ENCODE results near the gene ARHGAP6. TPM values are rescaled to one million over a fixed set of nuclear protein-coding genes. Genes with fewer than 3 reads are reported as not detected.

ARHGAP6 gene
- total and polyA plus RNA-seq, 2 donors (not counting 3 experiments of a cell fraction or from before 2014, with no cell fraction given), result 0.69 to 0.83 TPM

- no peaks in the 10 kb centered on the region for H4K20me1 ChIP-seq (replicated peaks; ENCODE audit: control insufficient read depth, extremely low read depth, insufficient read depth, low read length)
- DNase-seq (ENCODE audit: low read depth, low spot score) (no peak), FAIRE-seq (no peak)
- H3K4me3 ChIP-seq (replicated peaks in 1 of 3; ENCODE audit: insufficient read depth in 1 of 3, low read depth in 1 of 3, low read length in 3 of 3), result no peak overlapping the region
- no peaks in the 10 kb centered on the region for H3K36me3 ChIP-seq (ENCODE audit: control insufficient read depth in 2 of 2, extremely low read depth in 1 of 2, insufficient read depth in 2 of 2, low read length in 2 of 2)
- BruUV-seq (replicated peaks), result no TSS peak
- intact Hi-C loops (cut with micrococcal nuclease) (no loop called here), dilution Hi-C loops (cut with MboI; ENCODE audit: extremely low pct_ligation_motif_present, low sequenced_read_pairs) (no loop called here)
- no peak for TF ChIP-seq MAX (IDR thresholded peaks at IDR 0.05; ENCODE audit: insufficient read depth, insufficient read length)
- no peak overlapping the region for H3K4me2 ChIP-seq (ENCODE audit: insufficient read depth, low read length)
- POLR2A ChIA-PET, result no interaction called here
- no peak overlapping the region for H3K27ac ChIP-seq (ENCODE audit: insufficient read depth, low read depth, low read length)
- no peak overlapping the region for H2AFZ ChIP-seq (ENCODE audit: low read depth, low read length)
- no peaks in the 10 kb centered on the region for H3K9me3 ChIP-seq (replicated peaks; ENCODE audit: control insufficient read depth, insufficient read depth, low read length)
- CTCF ChIA-PET, result no interaction called here
- no peaks in the 10 kb centered on the region for H3K4me1 ChIP-seq (ENCODE audit: control insufficient read depth, extremely low read depth, insufficient read depth, low read length)
- H3K9ac ChIP-seq (replicated peaks; ENCODE audit: extremely low read depth, insufficient read depth, low read length), result no peak overlapping the region
- H3K27me3 ChIP-seq (ENCODE audit: control insufficient read depth in 2 of 2, insufficient read depth in 2 of 2, low read length in 2 of 2), result no peaks in the 10 kb centered on the region
- H3K79me2 ChIP-seq (ENCODE audit: control insufficient read depth, insufficient read depth, low read length), result no peaks in the 10 kb centered on the region
- no peaks in the 10 kb centered on the region for H3K9me1 ChIP-seq (replicated peaks; ENCODE audit: control insufficient read depth, extremely low read depth, insufficient read depth, low read length)
These were observed 469.2 kb downstream of the ARHGAP6 start for GRCh38 chrX:11196476-11196875.

- no peak for TF ChIP-seq MYC (IDR thresholded peaks at IDR 0.05; ENCODE audit: low read depth, low read length)
- no peak for TF ChIP-seq MAX (IDR thresholded peaks at IDR 0.05; ENCODE audit: insufficient read depth, insufficient read length)
- peak; percentile 61 for TF ChIP-seq JUN (IDR thresholded peaks at IDR 0.05; ENCODE audit: borderline replicate concordance, insufficient read depth, insufficient read length, low read depth)
- peak; percentile 40 for TF ChIP-seq FOS (IDR thresholded peaks at IDR 0.05; ENCODE audit: borderline replicate concordance, insufficient read depth, low read length)
- peak; percentile 22 for TF ChIP-seq GATA2 (IDR thresholded peaks at IDR 0.05; ENCODE audit: insufficient read depth, insufficient read length, low read depth, low read length)
- no peak for TF ChIP-seq POLR2AphosphoS5 (IDR thresholded peaks at IDR 0.05; ENCODE audit: insufficient read depth, low read depth, low read length)
- TF ChIP-seq CTCF (IDR thresholded peaks at IDR 0.05; ENCODE audit: extremely low read depth in 1 of 2, insufficient read depth in 1 of 2, low read depth in 1 of 2, low read length in 2 of 2), result no peak
- TF ChIP-seq EZH2 (IDR thresholded peaks at IDR 0.05; ENCODE audit: borderline replicate concordance, low read depth, low read length, severe bottlenecking), result no peak
- no TSS peak for BruUV-seq (replicated peaks)
- no peaks in the 10 kb centered on the region for H3K36me3 ChIP-seq (ENCODE audit: control insufficient read depth in 2 of 2, extremely low read depth in 1 of 2, insufficient read depth in 2 of 2, low read length in 2 of 2)
- no peaks in the 10 kb centered on the region for H3K4me1 ChIP-seq (ENCODE audit: control insufficient read depth, extremely low read depth, insufficient read depth, low read length)
- CTCF ChIA-PET, result no interaction called here
- no peak overlapping the region for H3K9ac ChIP-seq (replicated peaks; ENCODE audit: extremely low read depth, insufficient read depth, low read length)
- no peak overlapping the region for H3K27ac ChIP-seq (ENCODE audit: insufficient read depth, low read depth, low read length)
- no peak overlapping the region for H3K4me3 ChIP-seq (replicated peaks in 1 of 3; ENCODE audit: insufficient read depth in 1 of 3, low read depth in 1 of 3, low read length in 3 of 3)
- no peaks in the 10 kb centered on the region for H3K9me3 ChIP-seq (replicated peaks; ENCODE audit: control insufficient read depth, insufficient read depth, low read length)
- H3K79me2 ChIP-seq (ENCODE audit: control insufficient read depth, insufficient read depth, low read length), result no peaks in the 10 kb centered on the region
- H3K9me1 ChIP-seq (replicated peaks; ENCODE audit: control insufficient read depth, extremely low read depth, insufficient read depth, low read length), result no peaks in the 10 kb centered on the region
- no peak overlapping the region for H2AFZ ChIP-seq (ENCODE audit: low read depth, low read length)
- intact Hi-C loops (cut with micrococcal nuclease) (no loop called here), dilution Hi-C loops (cut with MboI; ENCODE audit: extremely low pct_ligation_motif_present, low sequenced_read_pairs) (no loop called here)
- no peak overlapping the region for H3K4me2 ChIP-seq (ENCODE audit: insufficient read depth, low read length)
- peak; percentile 65 for DNase-seq (ENCODE audit: low read depth, low spot score)
- no peaks in the 10 kb centered on the region for H4K20me1 ChIP-seq (replicated peaks; ENCODE audit: control insufficient read depth, extremely low read depth, insufficient read depth, low read length)
- H3K27me3 ChIP-seq (ENCODE audit: control insufficient read depth in 2 of 2, insufficient read depth in 2 of 2, low read length in 2 of 2), result no peaks in the 10 kb centered on the region
- POLR2A ChIA-PET, result no interaction called here
- FAIRE-seq, result peak; percentile 59
These were observed 472.7 kb downstream of the ARHGAP6 start for GRCh38 chrX:11193035-11193469.
